NCI-H187 treated with DMSO at 0.1 percent for 48 hours (cell line): ENCODE measurements around the gene ATAD2B.
"Not testable (repeated sequence)": the region's sequence is repeated elsewhere in the genome, so short reads cannot be mapped to it uniquely, and the experiment has no call there.

ENCODE experiments used
- DNase-seq: peaks from one replicate; lab custom pipeline; 2025; lab: John Stamatoyannopoulos, UW

Gene ATAD2B

GRCh38 chr2:23926750-23927571 lies at the start of gene ATAD2B:
Gene ATAD2B, minus strand, starts transcription at chr2:23927123. Its CDS starts 353 bp downstream, at chr2:23926770.
- peak; percentile 90 for DNase-seq

- DNase-seq = no peak
These were observed 40.9 kb upstream of the ATAD2B start for GRCh38 chr2:23967846-23968245.

- no peak for DNase-seq
These were observed 27.5 kb upstream of the ATAD2B start for GRCh38 chr2:23954325-23955014.

- no peak for DNase-seq
These were observed 26.7 kb upstream of the ATAD2B start for GRCh38 chr2:23953625-23954024.

GRCh38 chr2:23952558-23952957 lies 25.6 kb upstream of the ATAD2B start:
- not testable (repeated sequence) for DNase-seq

- no peak for DNase-seq
These were observed 20.4 kb upstream of the ATAD2B start for GRCh38 chr2:23947350-23947749.

GRCh38 chr2:23944976-23945375 lies 18.1 kb upstream of the ATAD2B start:
- no peak for DNase-seq

- no peak for DNase-seq
These were observed 17.6 kb upstream of the ATAD2B start for GRCh38 chr2:23944527-23944926.

- no peak for DNase-seq
These were observed 16.7 kb upstream of the ATAD2B start for GRCh38 chr2:23943666-23944065.

- DNase-seq = no peak
These were observed 14.7 kb upstream of the ATAD2B start for GRCh38 chr2:23941644-23942043.

- DNase-seq = no peak
These were observed 14.0 kb upstream of the ATAD2B start for GRCh38 chr2:23940718-23941620.

GRCh38 chr2:23939987-23940717 lies 13.2 kb upstream of the ATAD2B start, which contains the start of gene UBXN2A:
Gene UBXN2A, plus strand, starts transcription at chr2:23940463. Its CDS starts 17,852 bp downstream, at chr2:23958315.
- no peak for DNase-seq

GRCh38 chr2:23934259-23934658 lies 7.3 kb upstream of the ATAD2B start:
- DNase-seq = no peak

- no peak for DNase-seq
These were observed 603 bp downstream of the ATAD2B start for GRCh38 chr2:23926290-23926749.

GRCh38 chr2:23925702-23926289 lies 1.1 kb downstream of the ATAD2B start:
- DNase-seq = no peak

GRCh38 chr2:23924589-23925359 lies 2.1 kb downstream of the ATAD2B start:
- DNase-seq = no peak

GRCh38 chr2:23918837-23919489 lies 8.0 kb downstream of the ATAD2B start:
- no peak for DNase-seq

GRCh38 chr2:23916727-23917405 lies 10.1 kb downstream of the ATAD2B start:
- no peak for DNase-seq

- DNase-seq = no peak
These were observed 11.6 kb downstream of the ATAD2B start for GRCh38 chr2:23915327-23915726.
